ENCODE data around the gene SGK1. TPM values are rescaled to one million over a fixed set of nuclear protein-coding genes. Genes with fewer than 3 reads are reported as not detected.

The SGK1 gene
- total and polyA plus RNA-seq, 10 of the 15 experiments (the other 5 are each of a cell fraction or from before 2014, with no cell fraction given) = 0.62 to 5.1 (median 2.9) TPM

- Histone ChIP-seq H3K4me1 (ENCODE audit: control insufficient read depth, insufficient read depth, low read length) (no peaks in the 10 kb centered on the region), H3K27me3 (replicated peaks in 1 of 2; ENCODE audit: control insufficient read depth in 2 of 2, insufficient read depth in 2 of 2, low read length in 1 of 2) (no peaks in the 10 kb centered on the region), H3K9me3 (replicated peaks; ENCODE audit: control insufficient read depth, insufficient read depth, low read length) (no peaks in the 10 kb centered on the region), H2AFZ (ENCODE audit: control insufficient read depth, low read depth, low read length) (no peak overlapping the region), H4K20me1 (ENCODE audit: control insufficient read depth, insufficient read depth) (no peaks in the 10 kb centered on the region), H3K36me3 (ENCODE audit: control insufficient read depth in 2 of 2, insufficient read depth in 2 of 2, low read length in 1 of 2) (no peaks in the 10 kb centered on the region; a peak in 1 of 4 replicates), H3K4me2 (ENCODE audit: control insufficient read depth, insufficient read depth) (no peak overlapping the region), H3K79me2 (ENCODE audit: control insufficient read depth, insufficient read depth, low read length) (no peaks in the 10 kb centered on the region), H3K9ac (ENCODE audit: control insufficient read depth, insufficient read depth, low read length) (no peak overlapping the region), H3K27ac (ENCODE audit: control insufficient read depth, insufficient read depth) (no peak overlapping the region), H3K4me3 (no peak overlapping the region)
- no peak for ATAC-seq
- no peak for DNase-seq (ENCODE audit: low read depth, low spot score)
- 20% methylated on average over 5 of the region's 5 CpGs for WGBS (ENCODE audit: insufficient coverage, insufficient replicate concordance, low lambda C conversion rate, missing lambda C conversion rate)
- in situ Hi-C loops (cut with MboI) = loop anchor here (5.0 kb wide), 1 partner anchor 657 kb away; no protein-coding TSS in a partner anchor
- BruUV-seq (replicated peaks) = no TSS peak
- POLR2A ChIA-PET = no interaction called here
- RAD21 ChIA-PET (ENCODE audit: unreplicated experiment) = interaction anchor here (1.4 to 1.7 kb wide), 2 partner anchors 475 to 775 kb away, joined by 3 to 4 read pairs; no protein-coding TSS in a partner anchor
- intact Hi-C loops (cut with micrococcal nuclease; ENCODE audit: unreplicated experiment) = no loop called here
- SMC1A ChIA-PET (ENCODE audit: uncharacterized antibody, unreplicated experiment) = interaction anchor here (0.7 to 1.5 kb wide), 3 partner anchors 9 to 774 kb away, joined by 3 to 4 read pairs (median 3); no protein-coding TSS in a partner anchor
- CTCF ChIA-PET = interaction anchor here (0.6 to 4.0 kb wide), 4 partner anchors 9 to 921 kb away, joined by 3 to 21 read pairs (median 15); no protein-coding TSS in a partner anchor
- FAIRE-seq = no peak
- TF ChIP-seq CEBPZ (IDR thresholded peaks at IDR 0.05; ENCODE audit: low read depth, low read length) = no peak
- no peak for TF ChIP-seq NFXL1 (IDR thresholded peaks at IDR 0.05; ENCODE audit: borderline replicate concordance)
- TF ChIP-seq ATF7 (IDR thresholded peaks at IDR 0.05; ENCODE audit: low read depth) = no peak
- TF ChIP-seq EP300 (IDR thresholded peaks at IDR 0.05; ENCODE audit: borderline replicate concordance in 1 of 2, control insufficient read depth in 1 of 2, low read depth in 2 of 2, low read length in 2 of 2) = no peak
- TF ChIP-seq CTCF (IDR thresholded peaks at IDR 0.05 in 2 of 3, conservative IDR thresholded peaks at IDR 0.05 in 1 of 3; ENCODE audit: control insufficient read depth in 2 of 3, extremely low read depth in 1 of 3, insufficient read depth in 1 of 3, low read depth in 3 of 3, low read length in 3 of 3) = no peak
- TF ChIP-seq ZNF384 (IDR thresholded peaks at IDR 0.05; ENCODE audit: borderline replicate concordance, low read depth, low read length) = no peak
- no peak for TF ChIP-seq BACH1 (IDR thresholded peaks at IDR 0.05; ENCODE audit: borderline replicate concordance)
- TF ChIP-seq POLR2A (IDR thresholded peaks at IDR 0.05; ENCODE audit: low read depth, low read length) = no peak
- no peak for TF ChIP-seq SMC3 (IDR thresholded peaks at IDR 0.05; ENCODE audit: borderline replicate concordance, low read length)
- TF ChIP-seq ZNF592 (IDR thresholded peaks at IDR 0.05) = no peak
- no peak for TF ChIP-seq ZNF207 (IDR thresholded peaks at IDR 0.05; ENCODE audit: borderline replicate concordance)
- TF ChIP-seq IRF3 (IDR thresholded peaks at IDR 0.05) = no peak
Measured at GRCh38 chr6:134165561-134166201, 152.2 kb downstream of the SGK1 start.
